ENCODE results near the gene CADM1. TPM values are rescaled to one million over a fixed set of nuclear protein-coding genes. Genes with fewer than 3 reads are reported as not detected.

CADM1 gene
- total and polyA plus RNA-seq, 11 donors, result 11.4 to 80.2 (median 40.6) TPM

DNA sequence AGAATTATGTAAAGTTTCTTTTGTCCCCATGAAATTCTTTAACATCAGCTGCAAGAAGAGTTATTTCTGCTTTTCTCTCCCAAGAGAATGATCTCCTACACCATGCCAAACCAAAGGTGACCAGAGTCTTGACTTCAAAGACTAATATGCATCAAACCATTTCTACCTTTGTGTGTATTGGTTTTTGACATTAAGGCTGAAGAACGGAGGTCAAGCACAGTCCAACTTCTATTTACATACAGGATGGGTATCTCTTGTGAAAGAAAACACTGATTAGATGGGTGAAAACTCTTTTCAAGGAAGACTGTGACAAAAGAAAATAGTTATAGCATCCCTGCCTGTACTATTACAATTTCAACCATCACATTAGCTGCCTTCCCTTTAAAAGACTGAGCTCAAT is 256.3 kb downstream of the CADM1 start:
- ATAC-seq (no peak), DNase-seq (no peak)
- TF ChIP-seq, protein P1, sequence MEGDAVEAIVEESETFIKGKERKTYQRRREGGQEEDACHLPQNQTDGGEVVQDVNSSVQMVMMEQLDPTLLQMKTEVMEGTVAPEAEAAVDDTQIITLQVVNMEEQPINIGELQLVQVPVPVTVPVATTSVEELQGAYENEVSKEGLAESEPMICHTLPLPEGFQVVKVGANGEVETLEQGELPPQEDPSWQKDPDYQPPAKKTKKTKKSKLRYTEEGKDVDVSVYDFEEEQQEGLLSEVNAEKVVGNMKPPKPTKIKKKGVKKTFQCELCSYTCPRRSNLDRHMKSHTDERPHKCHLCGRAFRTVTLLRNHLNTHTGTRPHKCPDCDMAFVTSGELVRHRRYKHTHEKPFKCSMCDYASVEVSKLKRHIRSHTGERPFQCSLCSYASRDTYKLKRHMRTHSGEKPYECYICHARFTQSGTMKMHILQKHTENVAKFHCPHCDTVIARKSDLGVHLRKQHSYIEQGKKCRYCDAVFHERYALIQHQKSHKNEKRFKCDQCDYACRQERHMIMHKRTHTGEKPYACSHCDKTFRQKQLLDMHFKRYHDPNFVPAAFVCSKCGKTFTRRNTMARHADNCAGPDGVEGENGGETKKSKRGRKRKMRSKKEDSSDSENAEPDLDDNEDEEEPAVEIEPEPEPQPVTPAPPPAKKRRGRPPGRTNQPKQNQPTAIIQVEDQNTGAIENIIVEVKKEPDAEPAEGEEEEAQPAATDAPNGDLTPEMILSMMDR (IDR thresholded peaks at IDR 0.05), result no peak
- TF ChIP-seq POLR2A (IDR thresholded peaks at IDR 0.05), result no peak
- H3K27ac ChIP-seq, result no peak overlapping the region
- H3K4me1 ChIP-seq, result peaks cover 0 to 14% (median 0%) of the 10 kb centered on the region in 12 donors
- no peaks in the 10 kb centered on the region for H3K27me3 ChIP-seq
- H3K4me3 ChIP-seq, result no peak overlapping the region
- H3K36me3 ChIP-seq, result no peaks in the 10 kb centered on the region
- 66 to 75% (median 70%) methylated on average over 1 of the region's 1 CpG for WGBS, 4 donors
- no peaks in the 10 kb centered on the region for H3K9me3 ChIP-seq
- intact Hi-C loops (cut with DNase I), result no loop called here

DNA sequence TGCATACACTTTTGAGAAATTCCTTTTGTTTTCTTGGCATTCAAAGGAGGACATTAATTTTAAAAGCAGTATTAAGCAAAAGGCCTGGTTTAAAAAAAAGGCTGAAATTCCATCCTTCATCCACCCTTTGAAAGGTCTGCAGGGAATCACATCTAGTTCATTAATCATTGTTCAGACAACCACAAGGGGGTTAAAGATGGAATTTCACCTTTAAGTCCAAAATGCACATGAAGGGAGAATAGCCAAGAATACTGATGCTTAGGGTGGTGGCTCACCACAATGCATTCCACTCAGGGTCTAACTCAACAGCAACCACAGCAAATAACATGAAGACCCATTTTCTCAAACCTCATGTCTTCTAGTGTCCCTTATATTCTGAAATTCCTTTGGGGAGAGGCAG is 256.9 kb downstream of the CADM1 start:
- no peak overlapping the region for H3K4me3 ChIP-seq
- ATAC-seq (no peak), DNase-seq (no peak)
- H3K27ac ChIP-seq, result no peak overlapping the region
- TF ChIP-seq, protein P1 (IDR thresholded peaks at IDR 0.05), result no peak
- TF ChIP-seq POLR2A (IDR thresholded peaks at IDR 0.05), result no peak
- H3K9me3 ChIP-seq, result no peaks in the 10 kb centered on the region
- intact Hi-C loops (cut with DNase I), result no loop called here
- no peaks in the 10 kb centered on the region for H3K27me3 ChIP-seq
- H3K4me1 ChIP-seq, result peaks cover 0 to 14% (median 0%) of the 10 kb centered on the region in 12 donors
- H3K36me3 ChIP-seq, result no peaks in the 10 kb centered on the region

- no peaks in the 10 kb centered on the region for H3K27me3 ChIP-seq
- ATAC-seq (no peak), DNase-seq (no peak)
- H3K4me1 ChIP-seq, result peaks cover 0 to 3% (median 1%) of the 10 kb centered on the region in 12 donors
- no peak for TF ChIP-seq POLR2A (IDR thresholded peaks at IDR 0.05)
- TF ChIP-seq, protein P1 (IDR thresholded peaks at IDR 0.05), result no peak
- intact Hi-C loops (cut with DNase I), result no loop called here
- no peak overlapping the region for H3K4me3 ChIP-seq
- H3K9me3 ChIP-seq, result no peaks in the 10 kb centered on the region
- whole genome bisulfite sequencing, 4 donors, result 79 to 84% (median 81%) methylated on average over 7 of the region's 7 CpGs
- H3K27ac ChIP-seq, result no peak overlapping the region
- H3K36me3 ChIP-seq, result no peaks in the 10 kb centered on the region
These were observed 259.5 kb downstream of the CADM1 start for GRCh38 chr11:115244758-115245157.

DNA sequence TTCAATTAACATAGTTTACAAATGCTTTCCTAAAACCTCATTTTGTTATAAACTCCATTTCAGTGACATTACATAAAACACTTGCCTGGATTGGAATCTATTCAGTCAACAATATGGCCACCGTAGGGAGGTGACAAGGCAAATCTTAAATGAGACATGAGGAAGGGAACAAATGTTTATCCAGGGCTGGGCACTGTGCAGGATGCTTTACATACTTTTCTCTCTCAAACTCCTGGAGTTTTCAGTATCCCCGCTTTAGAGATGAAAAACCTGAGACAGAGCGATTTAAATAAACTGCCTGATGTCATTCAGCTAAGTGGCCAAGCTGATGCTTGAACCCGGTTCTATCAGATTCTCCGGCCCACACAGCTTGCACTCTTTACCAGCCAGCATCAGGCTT is 259.9 kb downstream of the CADM1 start:
- peaks cover 0 to 3% (median 1%) of the 10 kb centered on the region in 12 donors for H3K4me1 ChIP-seq
- ATAC-seq (no peak), DNase-seq (no peak)
- no peaks in the 10 kb centered on the region for H3K27me3 ChIP-seq
- intact Hi-C loops (cut with DNase I), result no loop called here
- H3K9me3 ChIP-seq, result no peaks in the 10 kb centered on the region
- 67 to 76% (median 71%) methylated on average over 5 of the region's 5 CpGs for WGBS, 4 donors
- TF ChIP-seq, protein P1 (IDR thresholded peaks at IDR 0.05), result no peak
- TF ChIP-seq POLR2A (IDR thresholded peaks at IDR 0.05), result no peak
- no peak overlapping the region for H3K4me3 ChIP-seq
- no peak overlapping the region for H3K27ac ChIP-seq
- H3K36me3 ChIP-seq, result no peaks in the 10 kb centered on the region

Measured in heart left ventricle (tissue), 16 donors.